ENCODE data around the gene HTR3A. TPM values are rescaled to one million over a fixed set of nuclear protein-coding genes. Genes with fewer than 3 reads are reported as not detected.

The HTR3A gene
- total and polyA plus RNA-seq, 9 of the 15 experiments (the other 6 are each of a cell fraction or from before 2014, with no cell fraction given) = not detected

GRCh38 chr11:113928311-113928710, 46.6 kb upstream of the HTR3A start:
- Histone ChIP-seq H2AFZ (ENCODE audit: low read depth, low read length) (no peak overlapping the region), H4K20me1 (replicated peaks; ENCODE audit: control insufficient read depth, insufficient read depth, low read length) (no peaks in the 10 kb centered on the region), H3K4me1 (replicated peaks in 1 of 2; ENCODE audit: control insufficient read depth in 2 of 2, insufficient read depth in 2 of 2, low read length in 2 of 2) (no peaks in the 10 kb centered on the region), H3K27ac (ENCODE audit: extremely low read depth, low read depth, low read length) (no peak overlapping the region), H3K9me3 (replicated peaks; ENCODE audit: control insufficient read depth, insufficient read depth, low read depth, low read length) (no peaks in the 10 kb centered on the region), H3K27me3 (ENCODE audit: control insufficient read depth in 2 of 2, insufficient read depth in 2 of 2, low read length in 2 of 2) (peaks cover 6 to 8% of the 10 kb centered on the region in 2 experiments; a peak in 4 of 5 replicates), H3K4me3 (no peak overlapping the region), H3K79me2 (ENCODE audit: control insufficient read depth, insufficient read depth, low read length) (no peaks in the 10 kb centered on the region), H3K9ac (ENCODE audit: insufficient read depth in 1 of 2, low read depth in 2 of 2, low read length in 2 of 2) (no peak overlapping the region), H3K4me2 (ENCODE audit: insufficient read depth, low read length) (no peak overlapping the region), H3K9me1 (ENCODE audit: control insufficient read depth, insufficient read depth, low read length) (no peaks in the 10 kb centered on the region), H3K36me3 (ENCODE audit: control insufficient read depth, insufficient read depth, low read length) (no peaks in the 10 kb centered on the region)
- intact Hi-C loops (cut with micrococcal nuclease) (no loop called here), in situ Hi-C loops (cut with MboI) (no loop called here)
- ChIA-PET POLR2A (no interaction called here), CTCF (ENCODE audit: low intra/inter-chr PET ratio) (no interaction called here)
- BruUV-seq (replicated peaks) = no TSS peak
- ATAC-seq (no peak), FAIRE-seq (no peak), DNase-seq (ENCODE audit: extremely low read depth in 1 of 4, low spot score in 3 of 4) (no peak)
- 0% methylated on average over 5 of the region's 5 CpGs for WGBS (ENCODE audit: insufficient coverage, low coverage, missing lambda C conversion rate)
- TF ChIP-seq SRSF1 (IDR thresholded peaks at IDR 0.05; ENCODE audit: low read depth, low read length) = no peak
- no peak for TF ChIP-seq PHTF2 (CRISPR knock-in tag; IDR thresholded peaks at IDR 0.05)
- TF ChIP-seq C11orf30 (IDR thresholded peaks at IDR 0.05; ENCODE audit: low read depth) = no peak
- no peak for TF ChIP-seq ARID3A (IDR thresholded peaks at IDR 0.05; ENCODE audit: borderline replicate concordance, low read depth, low read length)
- TF ChIP-seq, protein P1, sequence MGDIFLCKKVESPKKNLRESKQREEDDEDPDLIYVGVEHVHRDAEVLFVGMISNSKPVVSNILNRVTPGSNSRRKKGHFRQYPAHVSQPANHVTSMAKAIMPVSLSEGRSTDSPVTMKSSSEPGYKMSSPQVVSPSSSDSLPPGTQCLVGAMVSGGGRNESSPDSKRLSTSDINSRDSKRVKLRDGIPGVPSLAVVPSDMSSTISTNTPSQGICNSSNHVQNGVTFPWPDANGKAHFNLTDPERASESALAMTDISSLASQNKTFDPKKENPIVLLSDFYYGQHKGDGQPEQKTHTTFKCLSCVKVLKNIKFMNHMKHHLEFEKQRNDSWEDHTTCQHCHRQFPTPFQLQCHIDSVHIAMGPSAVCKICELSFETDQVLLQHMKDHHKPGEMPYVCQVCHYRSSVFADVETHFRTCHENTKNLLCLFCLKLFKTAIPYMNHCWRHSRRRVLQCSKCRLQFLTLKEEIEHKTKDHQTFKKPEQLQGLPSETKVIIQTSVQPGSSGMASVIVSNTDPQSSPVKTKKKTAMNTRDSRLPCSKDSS (IDR thresholded peaks at IDR 0.05; ENCODE audit: low read depth, partially characterized antibody) = no peak
- no peak for TF ChIP-seq MBD1 (CRISPR knock-in tag; IDR thresholded peaks at IDR 0.05)
- TF ChIP-seq NRF1 (conservative IDR thresholded peaks at IDR 0.05 in 1 of 2, IDR thresholded peaks at IDR 0.05 in 1 of 2) = no peak
- TF ChIP-seq, protein P2, sequence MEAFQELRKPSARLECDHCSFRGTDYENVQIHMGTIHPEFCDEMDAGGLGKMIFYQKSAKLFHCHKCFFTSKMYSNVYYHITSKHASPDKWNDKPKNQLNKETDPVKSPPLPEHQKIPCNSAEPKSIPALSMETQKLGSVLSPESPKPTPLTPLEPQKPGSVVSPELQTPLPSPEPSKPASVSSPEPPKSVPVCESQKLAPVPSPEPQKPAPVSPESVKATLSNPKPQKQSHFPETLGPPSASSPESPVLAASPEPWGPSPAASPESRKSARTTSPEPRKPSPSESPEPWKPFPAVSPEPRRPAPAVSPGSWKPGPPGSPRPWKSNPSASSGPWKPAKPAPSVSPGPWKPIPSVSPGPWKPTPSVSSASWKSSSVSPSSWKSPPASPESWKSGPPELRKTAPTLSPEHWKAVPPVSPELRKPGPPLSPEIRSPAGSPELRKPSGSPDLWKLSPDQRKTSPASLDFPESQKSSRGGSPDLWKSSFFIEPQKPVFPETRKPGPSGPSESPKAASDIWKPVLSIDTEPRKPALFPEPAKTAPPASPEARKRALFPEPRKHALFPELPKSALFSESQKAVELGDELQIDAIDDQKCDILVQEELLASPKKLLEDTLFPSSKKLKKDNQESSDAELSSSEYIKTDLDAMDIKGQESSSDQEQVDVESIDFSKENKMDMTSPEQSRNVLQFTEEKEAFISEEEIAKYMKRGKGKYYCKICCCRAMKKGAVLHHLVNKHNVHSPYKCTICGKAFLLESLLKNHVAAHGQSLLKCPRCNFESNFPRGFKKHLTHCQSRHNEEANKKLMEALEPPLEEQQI (IDR thresholded peaks at IDR 0.05) = no peak
- TF ChIP-seq GABPB2 (CRISPR knock-in tag; conservative IDR thresholded peaks at IDR 0.05) = no peak
- TF ChIP-seq, protein P3, sequence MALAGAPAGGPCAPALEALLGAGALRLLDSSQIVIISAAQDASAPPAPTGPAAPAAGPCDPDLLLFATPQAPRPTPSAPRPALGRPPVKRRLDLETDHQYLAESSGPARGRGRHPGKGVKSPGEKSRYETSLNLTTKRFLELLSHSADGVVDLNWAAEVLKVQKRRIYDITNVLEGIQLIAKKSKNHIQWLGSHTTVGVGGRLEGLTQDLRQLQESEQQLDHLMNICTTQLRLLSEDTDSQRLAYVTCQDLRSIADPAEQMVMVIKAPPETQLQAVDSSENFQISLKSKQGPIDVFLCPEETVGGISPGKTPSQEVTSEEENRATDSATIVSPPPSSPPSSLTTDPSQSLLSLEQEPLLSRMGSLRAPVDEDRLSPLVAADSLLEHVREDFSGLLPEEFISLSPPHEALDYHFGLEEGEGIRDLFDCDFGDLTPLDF (CRISPR knock-in tag; IDR thresholded peaks at IDR 0.05) = no peak
- TF ChIP-seq ZBTB1 (CRISPR knock-in tag; IDR thresholded peaks at IDR 0.05; ENCODE audit: borderline replicate concordance, low read depth) = no peak
- TF ChIP-seq PHF8 (IDR thresholded peaks at IDR 0.05; ENCODE audit: borderline replicate concordance, low read length) = no peak
